Measurements from ENCODE around the gene FMR1NB.

The FMR1NB gene

GRCh38 chrX:147981038-147981752 lies at the start of gene FMR1NB:
FMR1NB (plus strand) TSS chrX:147981337; CDS start chrX:147981403, 66 bp downstream.
- DNase-seq: no peak

GRCh38 chrX:147933815-147934214 lies 47.3 kb upstream of the FMR1NB start:
- DNase-seq: no peak

GRCh38 chrX:147935156-147935758 lies 45.9 kb upstream of the FMR1NB start:
- no peak for DNase-seq

DNA sequence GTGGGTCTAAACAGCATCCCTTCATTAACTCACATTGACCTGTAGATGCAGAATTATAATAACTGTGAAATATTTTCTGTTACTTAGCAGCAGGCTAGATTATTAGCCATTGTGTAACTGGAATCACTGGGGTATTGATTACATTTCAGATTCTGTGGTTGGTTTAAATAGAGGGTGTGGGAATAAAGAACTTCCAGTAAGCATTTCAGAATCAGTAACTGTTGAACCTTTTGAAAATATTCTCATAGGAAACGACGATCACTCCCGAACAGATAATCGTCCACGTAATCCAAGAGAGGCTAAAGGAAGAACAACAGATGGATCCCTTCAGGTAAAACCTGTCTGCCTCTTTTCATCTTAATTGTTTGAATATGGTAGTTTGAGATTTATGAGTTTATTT lies 35.9 kb upstream of the FMR1NB start:
- DNase-seq: no peak

GRCh38 chrX:147948531-147948930 lies 32.6 kb upstream of the FMR1NB start:
- no peak for DNase-seq

DNA sequence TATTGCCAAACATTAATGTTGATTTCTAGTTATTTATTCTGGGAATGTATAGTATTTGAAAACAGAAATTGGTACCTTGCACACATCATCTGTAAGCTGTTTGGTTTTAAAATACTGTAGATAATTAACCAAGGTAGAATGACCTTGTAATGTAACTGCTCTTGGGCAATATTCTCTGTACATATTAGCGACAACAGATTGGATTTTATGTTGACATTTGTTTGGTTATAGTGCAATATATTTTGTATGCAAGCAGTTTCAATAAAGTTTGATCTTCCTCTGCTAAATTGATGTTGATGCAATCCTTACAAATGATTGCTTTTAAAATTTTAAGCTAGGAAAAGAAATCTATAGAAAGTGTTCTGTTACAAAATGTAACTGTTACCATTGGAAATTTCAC lies 30.8 kb upstream of the FMR1NB start:
- no peak for DNase-seq

DNA sequence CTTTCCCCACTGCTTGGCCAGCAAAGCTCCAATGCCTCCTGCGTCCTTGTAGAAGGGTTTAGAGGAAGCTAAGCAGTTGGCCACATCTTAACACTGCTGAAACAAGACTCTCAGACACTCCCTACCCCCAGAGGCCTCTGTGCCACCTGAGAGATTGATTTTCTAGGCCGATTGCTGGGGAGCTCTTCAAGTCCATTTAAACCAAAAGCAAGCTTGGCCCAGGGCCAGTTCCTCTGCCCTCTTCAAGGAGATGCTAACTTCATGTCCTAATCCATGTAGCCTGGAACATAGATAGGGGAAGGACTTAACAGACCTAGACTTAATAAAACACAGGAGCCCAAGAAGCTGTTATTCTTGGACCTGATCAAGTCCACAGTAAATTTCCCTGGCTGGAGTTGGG lies 27.2 kb upstream of the FMR1NB start:
- no peak for DNase-seq

- no peak for DNase-seq
These were observed 23.8 kb upstream of the FMR1NB start for GRCh38 chrX:147957291-147957690.

- DNase-seq: no peak
These were observed 22.8 kb upstream of the FMR1NB start for GRCh38 chrX:147958291-147958690.

- no peak for DNase-seq
These were observed 20.4 kb upstream of the FMR1NB start for GRCh38 chrX:147960722-147961121.

DNA sequence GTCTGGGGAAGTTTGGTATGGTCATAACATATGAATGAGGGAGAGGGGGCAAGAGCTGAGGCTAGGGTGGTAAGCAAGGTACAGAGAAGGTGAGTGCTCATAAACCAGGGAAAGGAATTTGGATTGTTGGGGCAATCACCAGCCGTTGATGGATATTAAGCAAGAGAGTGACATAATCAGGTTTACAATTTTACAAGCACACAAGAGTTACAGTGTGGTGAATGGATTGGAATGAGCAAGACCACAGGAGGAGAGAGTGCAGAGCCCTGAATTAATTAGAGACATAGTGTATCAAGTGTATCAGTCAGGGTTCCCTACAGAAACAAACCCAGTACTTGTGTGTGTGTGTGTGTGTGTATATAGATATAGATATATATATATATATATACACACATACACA lies 18.7 kb upstream of the FMR1NB start:
- no peak for DNase-seq

- DNase-seq: no peak
These were observed 2.2 kb upstream of the FMR1NB start for GRCh38 chrX:147978931-147979330.

GRCh38 chrX:148020329-148020728 lies 39.2 kb downstream of the FMR1NB start:
- no peak for DNase-seq

DNA sequence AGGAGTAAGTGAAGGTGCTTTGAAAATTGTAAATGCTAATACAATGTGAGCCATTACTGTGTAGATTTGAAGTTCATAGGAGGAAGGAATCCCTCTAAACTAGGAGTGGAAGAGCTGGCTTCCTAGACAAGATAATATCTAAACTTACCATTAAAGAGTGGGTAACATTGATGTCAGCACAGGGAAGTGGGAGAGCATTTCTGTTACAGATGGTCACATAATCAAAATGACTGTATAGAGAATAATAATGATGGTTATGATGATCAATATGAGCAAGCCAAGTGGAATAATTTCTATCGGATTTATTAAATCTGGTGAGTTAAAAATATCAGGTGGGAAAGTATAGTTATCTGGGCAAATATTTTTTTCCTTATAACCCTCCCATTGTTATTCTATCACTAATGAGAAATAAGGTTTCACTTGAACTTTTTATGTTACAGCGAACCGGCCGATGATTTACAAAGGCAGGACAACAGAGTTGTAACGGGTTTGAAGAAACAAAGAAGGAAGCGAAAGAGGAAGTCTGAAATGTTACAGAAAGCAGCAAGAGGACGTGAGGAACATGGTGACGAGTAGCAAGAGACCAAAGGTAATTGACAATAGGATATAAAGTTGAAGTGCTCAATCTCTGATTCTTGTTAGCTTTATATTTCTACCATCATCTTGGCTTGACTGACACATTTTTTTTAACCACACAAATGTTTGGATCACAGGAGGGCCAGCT lies 43.5 kb downstream of the FMR1NB start:
- DNase-seq: no peak

GRCh38 chrX:148035380-148035779 lies 54.2 kb downstream of the FMR1NB start:
- no peak for DNase-seq

GRCh38 chrX:148037020-148037419 lies 55.9 kb downstream of the FMR1NB start:
- no peak for DNase-seq

DNA sequence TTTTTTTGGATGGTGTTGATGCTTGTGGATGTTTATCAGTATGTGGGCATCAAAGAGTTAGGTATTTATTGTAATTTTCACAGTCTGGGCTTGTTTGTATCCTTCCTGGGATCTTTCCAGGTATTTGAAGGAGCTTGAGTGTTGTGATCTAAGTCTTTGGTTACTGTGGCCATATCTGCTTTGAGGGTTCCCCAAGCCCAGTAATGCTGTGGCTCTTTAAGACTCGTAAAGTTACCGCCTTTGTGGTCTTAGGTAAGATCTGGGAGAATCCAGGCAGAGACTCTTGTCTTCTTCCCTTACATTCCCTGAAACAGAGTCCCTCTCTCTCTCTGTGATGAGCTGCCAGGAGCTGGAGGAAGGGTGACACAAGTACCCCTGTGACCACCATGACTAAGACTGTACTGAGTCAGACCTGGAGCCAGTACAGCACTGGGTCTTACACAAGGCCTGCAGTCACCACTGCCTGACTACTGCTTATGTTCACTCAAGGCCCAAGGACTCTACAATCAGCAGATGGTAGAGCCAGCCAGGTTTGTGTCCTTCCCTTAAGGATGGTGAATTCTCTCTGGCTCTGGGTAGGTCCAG lies 62.2 kb downstream of the FMR1NB start:
- DNase-seq: no peak

- no peak for DNase-seq
These were observed 66.1 kb downstream of the FMR1NB start for GRCh38 chrX:148047200-148047599.

GRCh38 chrX:148049441-148049840 lies 68.3 kb downstream of the FMR1NB start:
- DNase-seq: no peak

GRCh38 chrX:148051973-148052372 lies 70.8 kb downstream of the FMR1NB start:
- no peak for DNase-seq

- DNase-seq: no peak
These were observed 86.1 kb downstream of the FMR1NB start for GRCh38 chrX:148067285-148067684.

GRCh38 chrX:148069759-148070503 lies 88.8 kb downstream of the FMR1NB start:
- DNase-seq: no peak

DNA sequence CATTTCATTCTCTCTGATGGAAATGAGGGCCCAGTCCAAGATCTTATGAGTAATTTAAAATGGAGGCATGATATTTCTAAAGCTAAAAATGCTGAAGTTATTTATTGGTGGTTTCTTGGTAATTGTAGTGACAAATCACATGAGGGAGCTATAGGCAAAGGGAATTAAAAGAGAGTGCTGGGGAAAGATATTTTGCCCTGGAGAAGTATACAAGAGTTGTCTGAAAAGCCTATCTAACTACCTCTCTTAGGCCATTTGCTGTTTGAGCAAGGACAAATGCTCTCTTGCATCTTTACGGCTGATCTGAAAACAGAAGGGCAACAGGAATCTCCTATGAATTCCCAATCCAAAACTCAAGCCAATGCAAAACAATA lies 89.4 kb downstream of the FMR1NB start:
- no peak for DNase-seq
